H9 (cell line): ENCODE data around the gene ELAVL4. TPM values are rescaled to one million over a fixed set of nuclear protein-coding genes. Genes with fewer than 3 reads are reported as not detected.

Experiments used
- DNase-seq: peaks from one replicate; pipeline ENCODE4 v3.0.0-alpha.2; 2017
- H2AFZ ChIP-seq: one replicate; pipeline ENCODE4 v1.6.1; 2013; ENCODE audit warnings: mild to moderate bottlenecking, low read length, control low read depth, moderate library complexity
- H2AK5ac ChIP-seq: 2 replicates; pipeline ENCODE4 v1.6.1; 2013; ENCODE audit warnings: low read length, control low read depth, mixed read lengths; ENCODE audit not compliant: insufficient read length
- H2BK120ac ChIP-seq: one replicate; pipeline ENCODE4 v1.6.1; 2013; ENCODE audit warnings: low read depth, mild to moderate bottlenecking, low read length, control low read depth, inconsistent platforms; ENCODE audit not compliant: poor library complexity, severe bottlenecking
- H2BK12ac ChIP-seq: 2 replicates; pipeline ENCODE4 v1.6.1; 2013; ENCODE audit warnings: low read length, control low read depth, mixed read lengths, low read depth; ENCODE audit not compliant: insufficient read length
- H2BK15ac ChIP-seq: 2 replicates; pipeline ENCODE4 v1.6.1; 2013; ENCODE audit warnings: low read depth, low read length, control low read depth
- H2BK20ac ChIP-seq: one replicate; pipeline ENCODE4 v1.6.1; 2013; ENCODE audit warnings: low read depth, mild to moderate bottlenecking, low read length, control low read depth, inconsistent platforms; ENCODE audit not compliant: poor library complexity, severe bottlenecking
- H2BK5ac ChIP-seq: 2 replicates; pipeline ENCODE4 v1.6.1; 2013; ENCODE audit warnings: low read length, control low read depth, mixed read lengths; ENCODE audit not compliant: insufficient read length
- H3K14ac ChIP-seq: 2 replicates; pipeline ENCODE4 v1.6.1; 2013; ENCODE audit warnings: low read length, control low read depth; ENCODE audit not compliant: insufficient read depth
- H3K18ac ChIP-seq: 2 replicates; pipeline ENCODE4 v1.6.1; 2013; ENCODE audit warnings: low read depth, mild to moderate bottlenecking, mixed read lengths, low read length, control low read depth; ENCODE audit not compliant: insufficient read length
- H3K23ac ChIP-seq: 2 replicates; pipeline ENCODE4 v1.6.1; 2013; ENCODE audit warnings: low read length, control low read depth, mixed read lengths, low read depth; ENCODE audit not compliant: insufficient read length
- H3K23me2 ChIP-seq: 2 replicates; pipeline ENCODE4 v1.6.1; 2013; ENCODE audit warnings: low read depth, mild to moderate bottlenecking, mixed read lengths, low read length, control low read depth; ENCODE audit not compliant: insufficient read length, poor library complexity, severe bottlenecking
- H3K27ac ChIP-seq: 2 replicates; pipeline ENCODE4 v1.5.1; 2013; ENCODE audit warnings: low read length, control low read depth, mixed read lengths, low read depth; ENCODE audit not compliant: insufficient read length
- H3K27me3 ChIP-seq: 2 replicates; pipeline ENCODE4 v1.6.1; 2013; ENCODE audit warnings: low read length, control low read depth, inconsistent platforms; ENCODE audit not compliant: insufficient read depth
- H3K4ac ChIP-seq: 2 replicates; pipeline ENCODE4 v1.6.1; 2013; ENCODE audit warnings: low read depth, mild to moderate bottlenecking, control low read depth, inconsistent platforms, low read length, moderate library complexity
- H3K4me1 ChIP-seq: 2 replicates; pipeline ENCODE4 v1.6.1; 2013; ENCODE audit warnings: low read length, control low read depth, inconsistent platforms; ENCODE audit not compliant: insufficient read depth
- H3K4me2 ChIP-seq: 2 replicates; pipeline ENCODE4 v1.6.1; 2013; ENCODE audit warnings: low read length, control low read depth, mixed read lengths; ENCODE audit not compliant: insufficient read length, insufficient read depth
- H3K56ac ChIP-seq: 2 replicates; pipeline ENCODE4 v1.6.1; 2013; ENCODE audit warnings: low read depth, mild to moderate bottlenecking, mixed read lengths, low read length, control low read depth; ENCODE audit not compliant: insufficient read length
- H3K79me1 ChIP-seq: 2 replicates; pipeline ENCODE4 v1.6.1; 2013; ENCODE audit warnings: low read depth, mild to moderate bottlenecking, moderate library complexity, low read length, control low read depth, inconsistent platforms; ENCODE audit not compliant: insufficient read depth, poor library complexity, severe bottlenecking
- H3K79me2 ChIP-seq: 2 replicates; pipeline ENCODE4 v1.6.1; 2013; ENCODE audit warnings: low read length, control low read depth, inconsistent platforms; ENCODE audit not compliant: insufficient read depth
- H3K9ac ChIP-seq: 2 replicates; pipeline ENCODE4 v1.6.1; 2013; ENCODE audit warnings: low read length, control low read depth, mixed read lengths; ENCODE audit not compliant: insufficient read length; ENCODE audit errors: extremely low read depth
- H3K9me3 ChIP-seq: one replicate; pipeline ENCODE4 v1.6.1; 2013; ENCODE audit warnings: low read depth, low read length, inconsistent platforms; ENCODE audit not compliant: control insufficient read depth
- H3T11ph ChIP-seq: one replicate; pipeline ENCODE4 v1.6.1; 2013; ENCODE audit warnings: mild to moderate bottlenecking, low read length, control low read depth, inconsistent platforms
- H4K20me1 ChIP-seq: one replicate; pipeline ENCODE4 v1.6.1; 2013; ENCODE audit not compliant: control insufficient read depth, insufficient read length, insufficient read depth
- H4K5ac ChIP-seq: 2 replicates; pipeline ENCODE4 v1.6.1; 2013; ENCODE audit warnings: low read depth, mild to moderate bottlenecking, mixed read lengths, low read length, control low read depth; ENCODE audit not compliant: insufficient read length
- H4K8ac ChIP-seq: replicated peaks from 2 replicates; pipeline ENCODE4 v1.6.1; 2013; ENCODE audit warnings: low read length, control low read depth, mixed read lengths, low read depth; ENCODE audit not compliant: insufficient read length
- H4K91ac ChIP-seq: 2 replicates; pipeline ENCODE4 v1.6.1; 2013; ENCODE audit warnings: low read depth, mild to moderate bottlenecking, moderate library complexity, mixed read lengths, low read length, control low read depth; ENCODE audit not compliant: insufficient read length
- H3K27ac Mint-ChIP-seq, 3 experiments: 2 replicates in 2 of 3; 3 replicates in 1 of 3; pipeline ENCODE4 v1.8.0; 2020 to 2021; ENCODE audit warnings: mixed read lengths in 3 of 3, mild to moderate bottlenecking in 1 of 3, moderate library complexity in 1 of 3
- H3K27me3 Mint-ChIP-seq: 2 replicates; pipeline ENCODE4 v1.8.0; 2021; ENCODE audit warnings: low read depth, mild to moderate bottlenecking, moderate library complexity, mixed read lengths
- H3K36me3 Mint-ChIP-seq, 3 experiments: 2 replicates in 2 of 3; 3 replicates in 1 of 3; pipeline ENCODE4 v1.8.0; 2020 to 2021; ENCODE audit warnings: low read depth in 3 of 3, mixed read lengths in 3 of 3; ENCODE audit not compliant: insufficient read depth in 1 of 3
- H3K4me1 Mint-ChIP-seq, 2 experiments: 2 replicates each; pipeline ENCODE4 v1.8.0; 2020; ENCODE audit warnings: mixed read lengths in 2 of 2
- H3K4me3 Mint-ChIP-seq, 2 experiments: 2 replicates in 1 of 2; 3 replicates in 1 of 2; pipeline ENCODE4 v1.8.0; 2020 to 2021; ENCODE audit warnings: mild to moderate bottlenecking in 2 of 2, mixed read lengths in 2 of 2, moderate library complexity in 1 of 2
- H3K9me3 Mint-ChIP-seq, 2 experiments: 2 replicates in 1 of 2; 3 replicates in 1 of 2; pipeline ENCODE4 v1.8.0; 2020; ENCODE audit warnings: mild to moderate bottlenecking in 2 of 2, mixed read lengths in 2 of 2, moderate library complexity in 1 of 2
- CTCF ChIP-seq: fragments of 200-600 bp; sonication (generic); conservative IDR thresholded peaks from 3 replicates; pipeline ENCODE4 v1.8.0; 2021; ENCODE audit warnings: antibody characterized with exemption, mild to moderate bottlenecking
- WGBS: extraction: QIAGEN DNeasy Blood & Tissue Kit; methylation state at CpG from one replicate; pipeline ENCODE4 v1.1.7; 2013; ENCODE audit warnings: missing lambda C conversion rate, low lambda C conversion rate, mixed read lengths; ENCODE audit not compliant: insufficient read length; ENCODE audit errors: extremely low coverage; 5-methylcytosine and 5-hydroxymethylcytosine counted together
- total RNA-seq: library from RNA; stranded (reverse); gene quantifications from 2 replicates; pipeline ENCODE4 v1.2.1, GENCODE V29; 2021

Gene ELAVL4
- total RNA-seq, 1 experiment from 2014 or later: not detected

GRCh38 chr1:50060279-50060678 lies 48.4 kb upstream of the ELAVL4 start:
- Mint-ChIP-seq H3K36me3 (peaks cover 0 to 31% (median 5%) of the 10 kb centered on the region in 3 experiments; a peak in 4 of 7 replicates), H3K4me3 (no peak overlapping the region), H3K9me3 (peaks cover 49 to 88% of the 10 kb centered on the region in 2 experiments), H3K4me1 (no peaks in the 10 kb centered on the region), H3K27ac (no peak overlapping the region), H3K27me3 (no peaks in the 10 kb centered on the region)
- Histone ChIP-seq H3K4me2 (no peak overlapping the region), H4K20me1 (no peaks in the 10 kb centered on the region), H3K4ac (no peak overlapping the region), H2BK15ac (no peak overlapping the region), H2BK5ac (no peak overlapping the region), H3K27me3 (no peaks in the 10 kb centered on the region), H3K18ac (no peak overlapping the region), H2BK20ac (no peak overlapping the region), H3K56ac (no peak overlapping the region), H3K4me1 (no peaks in the 10 kb centered on the region), H3K9ac (no peak overlapping the region), H3K27ac (no peak overlapping the region), H3K23me2 (no peaks in the 10 kb centered on the region), H2BK120ac (no peak overlapping the region), H3T11ph (no peak overlapping the region), H3K9me3 (no peaks in the 10 kb centered on the region), H4K5ac (no peak overlapping the region), H3K79me1 (no peaks in the 10 kb centered on the region), H2AK5ac (no peak overlapping the region), H2AFZ (no peak overlapping the region), H2BK12ac (no peak overlapping the region), H3K23ac (no peak overlapping the region), H4K91ac (no peak overlapping the region), H3K14ac (no peak overlapping the region), H3K79me2 (no peaks in the 10 kb centered on the region), H4K8ac (no peak overlapping the region)
- TF ChIP-seq CTCF: no peak
- WGBS: no CpG with 5 or more reads among the region's 3 CpGs
- no peak for DNase-seq
